Liver (tissue), 3 donors: ENCODE measurements around the gene ARAP2.

Source experiments
- FOXA1 ChIP-seq: IDR thresholded peaks from 2 replicates; pipeline ENCODE4 v1.6.1; 2016; ENCODE audit warnings: antibody characterized with exemption
- SP1 ChIP-seq: IDR thresholded peaks from 2 replicates; pipeline ENCODE4 v1.6.1; 2018; ENCODE audit warnings: antibody characterized with exemption, mild to moderate bottlenecking
- YY1 ChIP-seq: IDR thresholded peaks from 2 replicates; pipeline ENCODE4 v1.6.1; 2016; ENCODE audit warnings: antibody characterized with exemption, mild to moderate bottlenecking
- TF ChIP-seq, protein P1 (sequence below): fragments of 150-350 bp; IDR thresholded peaks from 2 replicates; pipeline ENCODE4 v1.5.1; 2017; ENCODE audit warnings: improper control_type of control experiment, low read depth, low read length; ENCODE audit not compliant: missing input control
- TF ChIP-seq, protein P2 (sequence below): IDR thresholded peaks from 2 replicates; pipeline ENCODE4 v1.6.1; 2016; ENCODE audit warnings: antibody characterized with exemption
- donor health status: healthy.
- donor health status: healthy.

DNA sequence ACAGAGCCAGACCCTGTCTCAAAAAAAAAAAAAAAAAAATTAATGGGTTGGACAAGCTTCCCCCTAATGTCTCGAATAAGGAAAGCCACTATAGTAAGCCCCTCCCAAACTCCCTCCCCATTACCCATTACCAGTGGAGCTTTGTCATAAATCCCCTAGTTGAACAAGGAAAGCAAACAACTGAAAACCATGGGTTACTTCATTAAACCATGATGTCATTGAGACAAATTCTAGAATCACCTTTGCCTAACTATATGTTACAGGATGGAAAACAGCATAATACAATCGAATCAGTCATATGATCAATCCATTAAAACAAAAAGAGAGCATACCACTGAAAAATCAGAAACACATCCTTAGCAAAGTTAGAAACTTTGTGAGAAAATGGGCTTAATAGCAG lies 8.2 kb downstream of the ARAP2 start:
- TF ChIP-seq YY1: no peak
- TF ChIP-seq, protein P1, sequence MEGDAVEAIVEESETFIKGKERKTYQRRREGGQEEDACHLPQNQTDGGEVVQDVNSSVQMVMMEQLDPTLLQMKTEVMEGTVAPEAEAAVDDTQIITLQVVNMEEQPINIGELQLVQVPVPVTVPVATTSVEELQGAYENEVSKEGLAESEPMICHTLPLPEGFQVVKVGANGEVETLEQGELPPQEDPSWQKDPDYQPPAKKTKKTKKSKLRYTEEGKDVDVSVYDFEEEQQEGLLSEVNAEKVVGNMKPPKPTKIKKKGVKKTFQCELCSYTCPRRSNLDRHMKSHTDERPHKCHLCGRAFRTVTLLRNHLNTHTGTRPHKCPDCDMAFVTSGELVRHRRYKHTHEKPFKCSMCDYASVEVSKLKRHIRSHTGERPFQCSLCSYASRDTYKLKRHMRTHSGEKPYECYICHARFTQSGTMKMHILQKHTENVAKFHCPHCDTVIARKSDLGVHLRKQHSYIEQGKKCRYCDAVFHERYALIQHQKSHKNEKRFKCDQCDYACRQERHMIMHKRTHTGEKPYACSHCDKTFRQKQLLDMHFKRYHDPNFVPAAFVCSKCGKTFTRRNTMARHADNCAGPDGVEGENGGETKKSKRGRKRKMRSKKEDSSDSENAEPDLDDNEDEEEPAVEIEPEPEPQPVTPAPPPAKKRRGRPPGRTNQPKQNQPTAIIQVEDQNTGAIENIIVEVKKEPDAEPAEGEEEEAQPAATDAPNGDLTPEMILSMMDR: no peak
- TF ChIP-seq, protein P2, sequence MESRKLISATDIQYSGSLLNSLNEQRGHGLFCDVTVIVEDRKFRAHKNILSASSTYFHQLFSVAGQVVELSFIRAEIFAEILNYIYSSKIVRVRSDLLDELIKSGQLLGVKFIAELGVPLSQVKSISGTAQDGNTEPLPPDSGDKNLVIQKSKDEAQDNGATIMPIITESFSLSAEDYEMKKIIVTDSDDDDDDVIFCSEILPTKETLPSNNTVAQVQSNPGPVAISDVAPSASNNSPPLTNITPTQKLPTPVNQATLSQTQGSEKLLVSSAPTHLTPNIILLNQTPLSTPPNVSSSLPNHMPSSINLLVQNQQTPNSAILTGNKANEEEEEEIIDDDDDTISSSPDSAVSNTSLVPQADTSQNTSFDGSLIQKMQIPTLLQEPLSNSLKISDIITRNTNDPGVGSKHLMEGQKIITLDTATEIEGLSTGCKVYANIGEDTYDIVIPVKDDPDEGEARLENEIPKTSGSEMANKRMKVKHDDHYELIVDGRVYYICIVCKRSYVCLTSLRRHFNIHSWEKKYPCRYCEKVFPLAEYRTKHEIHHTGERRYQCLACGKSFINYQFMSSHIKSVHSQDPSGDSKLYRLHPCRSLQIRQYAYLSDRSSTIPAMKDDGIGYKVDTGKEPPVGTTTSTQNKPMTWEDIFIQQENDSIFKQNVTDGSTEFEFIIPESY: no peak
- no peak for TF ChIP-seq FOXA1
- no peak for TF ChIP-seq SP1
